Liver (tissue), 9 donors: ENCODE measurements around the gene SULT6B1. TPM values are rescaled to one million over a fixed set of nuclear protein-coding genes. Genes with fewer than 3 reads are reported as not detected.

ENCODE experiments used
- DNase-seq: peaks from one replicate; pipeline ENCODE4 v3.0.0-alpha.2; 2017; ENCODE audit warnings: low spot score
- H3K27ac ChIP-seq, 2 donors: one replicate each; pipeline ENCODE4 v1.7.0; 2013; ENCODE audit warnings: inconsistent platforms in 2 of 2, low read length in 2 of 2, control low read depth in 1 of 2, low read depth in 1 of 2, mild to moderate bottlenecking in 1 of 2
- H3K27me3 ChIP-seq, 4 donors: one replicate each; pipeline versions ENCODE4 v1.6.1 to v1.7.0; 2013; ENCODE audit warnings: low read length in 3 of 4, inconsistent platforms in 1 of 4, mild to moderate bottlenecking in 1 of 4, moderate library complexity in 1 of 4; ENCODE audit not compliant: control insufficient read depth in 4 of 4, insufficient read depth in 4 of 4
- H3K36me3 ChIP-seq, 4 donors: one replicate each; pipeline versions ENCODE4 v1.6.1 to v1.7.0; 2013; ENCODE audit warnings: low read length in 3 of 4, mild to moderate bottlenecking in 3 of 4, low read depth in 1 of 4, moderate library complexity in 1 of 4; ENCODE audit not compliant: control insufficient read depth in 4 of 4, insufficient read depth in 3 of 4
- H3K4me1 ChIP-seq, 4 donors: one replicate each; pipeline versions ENCODE4 v1.6.1 to v1.7.0; 2013; ENCODE audit warnings: low read length in 3 of 4, mild to moderate bottlenecking in 3 of 4, moderate library complexity in 1 of 4; ENCODE audit not compliant: control insufficient read depth in 4 of 4, insufficient read depth in 4 of 4
- H3K4me3 ChIP-seq, 3 donors: one replicate each; pipeline versions ENCODE4 v1.6.1 to v1.7.0; 2013; ENCODE audit warnings: low read length in 3 of 3, control low read depth in 1 of 3, low read depth in 1 of 3, mild to moderate bottlenecking in 1 of 3
- H3K9ac ChIP-seq, 2 donors: one replicate each; pipeline ENCODE4 v1.7.0; 2013; ENCODE audit warnings: low read length in 2 of 2, mild to moderate bottlenecking in 2 of 2, moderate library complexity in 2 of 2, control low read depth in 1 of 2, low read depth in 1 of 2
- H3K9me3 ChIP-seq, 4 donors: one replicate each; pipeline versions ENCODE4 v1.6.1 to v1.7.0; 2013; ENCODE audit warnings: low read length in 3 of 4; ENCODE audit not compliant: control insufficient read depth in 4 of 4
- ATF3 ChIP-seq: IDR thresholded peaks from 2 replicates; pipeline ENCODE4 v1.6.1; 2016; ENCODE audit warnings: antibody characterized with exemption
- EGR1 ChIP-seq, 2 donors: IDR thresholded peaks; 2 replicates each; pipeline ENCODE4 v1.6.1; 2016 to 2018; ENCODE audit warnings: antibody characterized with exemption in 2 of 2, low read depth in 2 of 2
- FOXA1 ChIP-seq: IDR thresholded peaks from 2 replicates; pipeline ENCODE4 v1.6.1; 2016; ENCODE audit warnings: antibody characterized with exemption
- FOXA2 ChIP-seq: IDR thresholded peaks from 2 replicates; pipeline ENCODE4 v1.6.1; 2016; ENCODE audit warnings: antibody characterized with exemption
- GABPA ChIP-seq, 2 donors: IDR thresholded peaks in 1 of 2; conservative IDR thresholded peaks in 1 of 2; 2 replicates each; pipeline ENCODE4 v1.6.1; 2016; ENCODE audit warnings: antibody characterized with exemption in 2 of 2, mild to moderate bottlenecking in 1 of 2, moderate library complexity in 1 of 2
- HNF4A ChIP-seq, 2 donors: conservative IDR thresholded peaks; 2 replicates each; pipeline ENCODE4 v1.6.1; 2016; ENCODE audit warnings: antibody characterized with exemption in 2 of 2, mild to moderate bottlenecking in 2 of 2
- HNF4G ChIP-seq: IDR thresholded peaks from 2 replicates; pipeline ENCODE4 v1.6.1; 2016; ENCODE audit warnings: antibody characterized with exemption
- JUND ChIP-seq, 2 donors: IDR thresholded peaks; 2 replicates each; pipeline ENCODE4 v1.6.1; 2016; ENCODE audit warnings: antibody characterized with exemption in 2 of 2
- RAD21 ChIP-seq, 2 donors: IDR thresholded peaks; 2 replicates each; pipeline ENCODE4 v1.6.1; 2016; ENCODE audit warnings: antibody characterized with exemption in 2 of 2, mild to moderate bottlenecking in 2 of 2
- RXRA ChIP-seq, 2 donors: IDR thresholded peaks; 2 replicates each; pipeline ENCODE4 v1.6.1; 2017 to 2018; ENCODE audit warnings: antibody characterized with exemption in 2 of 2, mild to moderate bottlenecking in 1 of 2
- SP1 ChIP-seq: IDR thresholded peaks from 2 replicates; pipeline ENCODE4 v1.6.1; 2018; ENCODE audit warnings: antibody characterized with exemption, mild to moderate bottlenecking
- TAF1 ChIP-seq: conservative IDR thresholded peaks from 2 replicates; pipeline ENCODE4 v1.6.1; 2016; ENCODE audit warnings: antibody characterized with exemption, mild to moderate bottlenecking
- YY1 ChIP-seq: IDR thresholded peaks from 2 replicates; pipeline ENCODE4 v1.6.1; 2016; ENCODE audit warnings: antibody characterized with exemption, mild to moderate bottlenecking
- ZBTB33 ChIP-seq: IDR thresholded peaks from 2 replicates; pipeline ENCODE4 v1.6.1; 2016; ENCODE audit warnings: antibody characterized with exemption
- WGBS: extraction: QIAGEN DNeasy Blood & Tissue Kit; methylation state at CpG from one replicate; pipeline ENCODE4 v1.1.7; 2013; 5-methylcytosine and 5-hydroxymethylcytosine counted together
- polyA plus RNA-seq, 2 donors: library from polyadenylated mRNA; stranded (reverse) in 1 of 2; unstranded in 1 of 2; fragments of 200-250 nt in 1 of 2; fragments of >200 nt in 1 of 2; fragmentation: Nextera tagmentation in 1 of 2; extraction: Ambion mirVana in 1 of 2; gene quantifications; one replicate each; pipeline versions ENCODE4 v1.2.1 to v1.2.3, GENCODE V29; 2013 to 2015
- total RNA-seq, 2 donors: library from RNA; depleted of rRNA; stranded (reverse); fragments of >200 nt; gene quantifications; one replicate each; pipeline ENCODE4 v1.2.3, GENCODE V29; 2014
- TF ChIP-seq, protein P1 (sequence below): IDR thresholded peaks from 2 replicates; pipeline ENCODE4 v1.6.1; 2016; ENCODE audit warnings: antibody characterized with exemption
- TF ChIP-seq, protein P2 (sequence below): IDR thresholded peaks from 2 replicates; pipeline ENCODE4 v1.6.1; 2016; ENCODE audit warnings: antibody characterized with exemption, mild to moderate bottlenecking
- donor health status: healthy.
- donor health status: healthy.
- donor health status: healthy.
- donor health status: healthy.
- donor health status: healthy.

Gene SULT6B1
- total and polyA plus RNA-seq, 4 donors, result not detected

GRCh38 chr2:37180006-37180639, 8.3 kb downstream of the SULT6B1 start:
- Histone ChIP-seq H3K4me1 (no peaks in the 10 kb centered on the region), H3K9me3 (no peaks in the 10 kb centered on the region), H3K9ac (no peak overlapping the region), H3K36me3 (no peaks in the 10 kb centered on the region), H3K27ac (no peak overlapping the region), H3K4me3 (no peak overlapping the region), H3K27me3 (no peaks in the 10 kb centered on the region)
- no peak for TF ChIP-seq SP1
- TF ChIP-seq, protein P1, sequence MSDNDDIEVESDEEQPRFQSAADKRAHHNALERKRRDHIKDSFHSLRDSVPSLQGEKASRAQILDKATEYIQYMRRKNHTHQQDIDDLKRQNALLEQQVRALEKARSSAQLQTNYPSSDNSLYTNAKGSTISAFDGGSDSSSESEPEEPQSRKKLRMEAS, result no peak
- no peak for TF ChIP-seq HNF4A (conservative IDR thresholded peaks at IDR 0.05)
- no peak for TF ChIP-seq EGR1 (IDR thresholded peaks at IDR 0.05; ENCODE audit: low read depth in 2 of 2)
- TF ChIP-seq YY1, result no peak
- no peak for TF ChIP-seq TAF1
- TF ChIP-seq GABPA (IDR thresholded peaks at IDR 0.05 in 1 of 2, conservative IDR thresholded peaks at IDR 0.05 in 1 of 2), result no peak
- no peak for TF ChIP-seq HNF4G
- TF ChIP-seq RXRA (IDR thresholded peaks at IDR 0.05), result no peak
- TF ChIP-seq ATF3, result no peak
- no peak for DNase-seq
- 70% methylated on average over 4 of the region's 4 CpGs for WGBS

GRCh38 chr2:37173741-37174140, 14.7 kb downstream of the SULT6B1 start:
- TF ChIP-seq, protein P2, sequence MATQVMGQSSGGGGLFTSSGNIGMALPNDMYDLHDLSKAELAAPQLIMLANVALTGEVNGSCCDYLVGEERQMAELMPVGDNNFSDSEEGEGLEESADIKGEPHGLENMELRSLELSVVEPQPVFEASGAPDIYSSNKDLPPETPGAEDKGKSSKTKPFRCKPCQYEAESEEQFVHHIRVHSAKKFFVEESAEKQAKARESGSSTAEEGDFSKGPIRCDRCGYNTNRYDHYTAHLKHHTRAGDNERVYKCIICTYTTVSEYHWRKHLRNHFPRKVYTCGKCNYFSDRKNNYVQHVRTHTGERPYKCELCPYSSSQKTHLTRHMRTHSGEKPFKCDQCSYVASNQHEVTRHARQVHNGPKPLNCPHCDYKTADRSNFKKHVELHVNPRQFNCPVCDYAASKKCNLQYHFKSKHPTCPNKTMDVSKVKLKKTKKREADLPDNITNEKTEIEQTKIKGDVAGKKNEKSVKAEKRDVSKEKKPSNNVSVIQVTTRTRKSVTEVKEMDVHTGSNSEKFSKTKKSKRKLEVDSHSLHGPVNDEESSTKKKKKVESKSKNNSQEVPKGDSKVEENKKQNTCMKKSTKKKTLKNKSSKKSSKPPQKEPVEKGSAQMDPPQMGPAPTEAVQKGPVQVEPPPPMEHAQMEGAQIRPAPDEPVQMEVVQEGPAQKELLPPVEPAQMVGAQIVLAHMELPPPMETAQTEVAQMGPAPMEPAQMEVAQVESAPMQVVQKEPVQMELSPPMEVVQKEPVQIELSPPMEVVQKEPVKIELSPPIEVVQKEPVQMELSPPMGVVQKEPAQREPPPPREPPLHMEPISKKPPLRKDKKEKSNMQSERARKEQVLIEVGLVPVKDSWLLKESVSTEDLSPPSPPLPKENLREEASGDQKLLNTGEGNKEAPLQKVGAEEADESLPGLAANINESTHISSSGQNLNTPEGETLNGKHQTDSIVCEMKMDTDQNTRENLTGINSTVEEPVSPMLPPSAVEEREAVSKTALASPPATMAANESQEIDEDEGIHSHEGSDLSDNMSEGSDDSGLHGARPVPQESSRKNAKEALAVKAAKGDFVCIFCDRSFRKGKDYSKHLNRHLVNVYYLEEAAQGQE, result no peak
- TF ChIP-seq, protein P1, result no peak
- Histone ChIP-seq H3K4me1 (peaks cover 2 to 3% (median 3%) of the 10 kb centered on the region in 4 donors), H3K27me3 (no peaks in the 10 kb centered on the region), H3K9ac (no peak overlapping the region), H3K27ac (no peak overlapping the region), H3K36me3 (no peaks in the 10 kb centered on the region), H3K9me3 (no peaks in the 10 kb centered on the region), H3K4me3 (no peak overlapping the region)
- no peak for DNase-seq
- 86% methylated on average over 1 of the region's 1 CpG for WGBS

- H3K9ac ChIP-seq, result no peak overlapping the region
- TF ChIP-seq FOXA2 (no peak), EGR1 (IDR thresholded peaks at IDR 0.05; ENCODE audit: low read depth in 2 of 2) (no peak), ZBTB33 (no peak), FOXA1 (no peak), ATF3 (no peak), SP1 (no peak), RAD21 (IDR thresholded peaks at IDR 0.05) (no peak), JUND (IDR thresholded peaks at IDR 0.05) (no peak), GABPA (IDR thresholded peaks at IDR 0.05 in 1 of 2, conservative IDR thresholded peaks at IDR 0.05 in 1 of 2) (no peak), TAF1 (no peak)
- TF ChIP-seq, protein P1, result no peak
- no peaks in the 10 kb centered on the region for H3K9me3 ChIP-seq
- H3K27ac ChIP-seq, result no peak overlapping the region
- DNase-seq, result no peak
- H3K36me3 ChIP-seq, result no peaks in the 10 kb centered on the region
- no peak overlapping the region for H3K4me3 ChIP-seq
- H3K27me3 ChIP-seq, result no peaks in the 10 kb centered on the region
- H3K4me1 ChIP-seq, result peaks cover 2 to 3% (median 3%) of the 10 kb centered on the region in 4 donors
Observed at GRCh38 chr2:37171624-37171950, 16.9 kb downstream of the SULT6B1 start.
